SK-N-SH (cell line): ENCODE measurements around the gene ANKS1B. TPM values are rescaled to one million over a fixed set of nuclear protein-coding genes. Genes with fewer than 3 reads are reported as not detected.
A peak's percentile ranks its signal among the peaks of the same experiment; 100 is the strongest.

ENCODE experiments used
- CTCF ChIA-PET: fragments of 300-600, 350-600 bp; formaldehyde crosslinking; extraction: SDS; loops from one replicate; lab custom pipeline; 2021; lab: Yijun Ruan, JAX
- POLR2A ChIA-PET: fragments of 350-600 bp; sonication (Branson Sonifier 250); formaldehyde crosslinking; extraction: SDS; loops from one replicate; lab custom pipeline; 2020; ENCODE audit warnings: antibody characterized with exemption, inconsistent platforms; lab: Yijun Ruan, JAX
- DNase-seq: peaks from one replicate; pipeline ENCODE4 v3.0.0; 2012
- H2AFZ ChIP-seq: fragments of 200-600 bp; sonication (generic); 2 replicates; pipeline ENCODE4 v1.8.1; 2016; ENCODE audit warnings: antibody characterized with exemption, mild to moderate bottlenecking, low read depth
- H3F3A ChIP-seq: fragments of 200-600 bp; sonication (generic); replicated peaks from 2 replicates; pipeline ENCODE3; 2016; ENCODE audit warnings: antibody characterized with exemption, mild to moderate bottlenecking; ENCODE audit not compliant: insufficient read depth
- H3K27ac ChIP-seq, 2 experiments: fragments of 200-500 bp in 1 of 2; fragments of 200-600 bp in 1 of 2; sonication (Bioruptor generic) in 1 of 2; sonication (generic), shearing (Covaris generic) in 1 of 2; 2 replicates each; pipeline versions ENCODE4 v1.5.1 to v1.6.1; 2014 to 2016; ENCODE audit warnings: low read depth in 2 of 2, inconsistent platforms in 1 of 2, low read length in 1 of 2, mild to moderate bottlenecking in 1 of 2, mixed read lengths in 1 of 2
- H3K27me3 ChIP-seq: fragments of 200-600 bp; sonication (generic), shearing (Covaris generic); 2 replicates; pipeline ENCODE4 v1.6.1; 2016; ENCODE audit warnings: mixed run types; ENCODE audit not compliant: insufficient read depth
- H3K36me3 ChIP-seq, 2 experiments: fragments of 200-500 bp in 1 of 2; fragments of 200-600 bp in 1 of 2; sonication (Bioruptor generic) in 1 of 2; sonication (generic) in 1 of 2; replicated peaks in 1 of 2; 2 replicates each; pipeline versions ENCODE3 to v1.5.1; 2014 to 2016; ENCODE audit warnings: low read length in 1 of 2, mild to moderate bottlenecking in 1 of 2; ENCODE audit not compliant: insufficient read depth in 2 of 2, control insufficient read depth in 1 of 2
- H3K4me1 ChIP-seq, 2 experiments: fragments of 200-500 bp in 1 of 2; fragments of 200-600 bp in 1 of 2; sonication (Bioruptor generic) in 1 of 2; sonication (generic), shearing (Covaris generic) in 1 of 2; 2 replicates each; pipeline versions ENCODE4 v1.5.1 to v1.6.1; 2014 to 2016; ENCODE audit warnings: low read depth in 1 of 2, low read length in 1 of 2, mixed run types in 1 of 2; ENCODE audit not compliant: insufficient read depth in 2 of 2, control insufficient read depth in 1 of 2
- H3K4me2 ChIP-seq: fragments of 200-600 bp; sonication (generic), shearing (Covaris generic); 2 replicates; pipeline ENCODE4 v1.6.1; 2017; ENCODE audit warnings: mixed run types
- H3K4me3 ChIP-seq, 2 experiments: fragments of 200-500 bp in 1 of 2; fragments of 200-600 bp in 1 of 2; sonication (Bioruptor generic) in 1 of 2; sonication (generic), shearing (Covaris generic) in 1 of 2; 2 replicates each; pipeline versions ENCODE4 v1.5.1 to v1.8.1; 2014 to 2016; ENCODE audit warnings: low read depth in 2 of 2, inconsistent platforms in 1 of 2, low read length in 1 of 2, mild to moderate bottlenecking in 1 of 2, mixed read lengths in 1 of 2, moderate library complexity in 1 of 2
- H3K79me2 ChIP-seq: fragments of 200-600 bp; sonication (generic); 2 replicates; pipeline ENCODE4 v1.8.1; 2017; ENCODE audit warnings: mild to moderate bottlenecking; ENCODE audit not compliant: insufficient read depth
- H3K9ac ChIP-seq: fragments of 200-600 bp; sonication (generic); 2 replicates; pipeline ENCODE4 v1.6.1; 2017; ENCODE audit warnings: mixed run types
- H3K9me2 ChIP-seq: fragments of 200-600 bp; sonication (generic); 2 replicates; pipeline ENCODE4 v1.6.1; 2017; ENCODE audit warnings: mixed run types
- H3K9me3 ChIP-seq: fragments of 200-600 bp; sonication (generic); 2 replicates; pipeline ENCODE4 v1.6.1; 2017; ENCODE audit warnings: mixed run types, mild to moderate bottlenecking, moderate library complexity
- H4K20me1 ChIP-seq: fragments of 200-600 bp; sonication (generic); 2 replicates; pipeline ENCODE4 v1.6.1; 2017; ENCODE audit warnings: mild to moderate bottlenecking, mixed run types; ENCODE audit not compliant: insufficient read depth
- CTCF ChIP-seq: fragments of 200-600 bp; sonication (generic); IDR thresholded peaks from 2 replicates; pipeline ENCODE4 v1.6.1; 2017; ENCODE audit warnings: antibody characterized with exemption, mild to moderate bottlenecking, moderate library complexity
- EP300 ChIP-seq, 2 experiments: IDR thresholded peaks; 2 replicates each; pipeline versions ENCODE4 v1.4.0 to v1.6.1; 2012; ENCODE audit warnings: borderline replicate concordance in 1 of 2, low read depth in 1 of 2, low read length in 1 of 2
- FOSL2 ChIP-seq: IDR thresholded peaks from 2 replicates; pipeline ENCODE4 v1.4.0; 2012; ENCODE audit warnings: low read depth, mild to moderate bottlenecking, moderate library complexity, borderline replicate concordance
- GABPA ChIP-seq: IDR thresholded peaks from 2 replicates; pipeline ENCODE4 v1.4.0; 2012; ENCODE audit warnings: low read depth, mild to moderate bottlenecking
- JUND ChIP-seq: IDR thresholded peaks from 2 replicates; pipeline ENCODE4 v1.4.0; 2012
- MAX ChIP-seq: IDR thresholded peaks from 2 replicates; pipeline ENCODE4 v1.4.0; 2012; ENCODE audit warnings: low read depth
- MEF2A ChIP-seq: IDR thresholded peaks from 2 replicates; pipeline ENCODE4 v1.4.0; 2012; ENCODE audit warnings: low read depth, borderline replicate concordance
- MXI1 ChIP-seq: IDR thresholded peaks from 2 replicates; pipeline ENCODE4 v1.6.1; 2012; ENCODE audit warnings: mild to moderate bottlenecking, low read depth, low read length, improper control_type of control experiment
- POLR2AphosphoS5 ChIP-seq: IDR thresholded peaks from 2 replicates; pipeline ENCODE4 v1.6.1; 2012; ENCODE audit warnings: low read depth, low read length
- RAD21 ChIP-seq: IDR thresholded peaks from 2 replicates; pipeline ENCODE4 v1.6.1; 2012; ENCODE audit warnings: mild to moderate bottlenecking, low read length
- RCOR1 ChIP-seq: fragments of 150-350 bp; IDR thresholded peaks from 2 replicates; pipeline ENCODE4 v1.6.1; 2017; ENCODE audit warnings: antibody characterized with exemption, low read length
- RFX5 ChIP-seq: IDR thresholded peaks from 2 replicates; pipeline ENCODE4 v1.6.1; 2012; ENCODE audit warnings: mild to moderate bottlenecking, improper control_type of control experiment, low read length
- SIN3A ChIP-seq: IDR thresholded peaks from 2 replicates; pipeline ENCODE4 v1.6.1; 2012; ENCODE audit warnings: low read depth, mild to moderate bottlenecking, low read length, moderate library complexity, borderline replicate concordance
- TCF12 ChIP-seq: IDR thresholded peaks from 2 replicates; pipeline ENCODE4 v1.4.0; 2012
- USF1 ChIP-seq: IDR thresholded peaks from 2 replicates; pipeline ENCODE4 v1.4.0; 2012; ENCODE audit warnings: low read depth, borderline replicate concordance
- ZBTB33 ChIP-seq: IDR thresholded peaks from 2 replicates; pipeline ENCODE4 v1.4.0; 2012; ENCODE audit warnings: low read depth, borderline replicate concordance
- WGBS: methylation state at CpG from one replicate; pipeline ENCODE4 v1.1.6; 2017; ENCODE audit warnings: low lambda C conversion rate; 5-methylcytosine and 5-hydroxymethylcytosine counted together
- polyA plus RNA-seq, 3 experiments: library from polyadenylated mRNA; depleted of rRNA; stranded (reverse); fragments of >200 nt; gene quantifications; 2 replicates each; pipeline ENCODE4 v1.2.3, GENCODE V29; 2012
- TF ChIP-seq, protein P1 (sequence below): fragments of 150-350 bp; IDR thresholded peaks from 2 replicates; pipeline ENCODE4 v1.6.1; 2016; ENCODE audit warnings: mild to moderate bottlenecking, low read depth, low read length

ANKS1B gene
- polyA plus RNA-seq, 1 of the 3 experiments (the other 2 are of a cell fraction) = 1.8 TPM

- Histone ChIP-seq H4K20me1 (no peaks in the 10 kb centered on the region), H3K27ac (peak overlapping the region in 1 of 2 experiments; percentile 64; a peak in 2 of 4 replicates), H2AFZ (peak overlapping the region; percentile 95), H3K4me2 (peak overlapping the region; percentile 99), H3K9me3 (no peaks in the 10 kb centered on the region), H3F3A (no peaks in the 10 kb centered on the region), H3K9ac (peak overlapping the region; percentile 72), H3K27me3 (no peaks in the 10 kb centered on the region), H3K79me2 (no peaks in the 10 kb centered on the region), H3K4me1 (peaks cover 7 to 13% of the 10 kb centered on the region in 2 experiments; a peak in 2 of 4 replicates), H3K36me3 (no peaks in the 10 kb centered on the region), H3K9me2 (no peaks in the 10 kb centered on the region), H3K4me3 (peak overlapping the region; percentile 83 to 86)
- 5% methylated on average over 10 of the region's 10 CpGs for WGBS
- CTCF ChIA-PET = no interaction called here
- POLR2A ChIA-PET = no interaction called here
- no peak for TF ChIP-seq MXI1
- TF ChIP-seq, protein P1, sequence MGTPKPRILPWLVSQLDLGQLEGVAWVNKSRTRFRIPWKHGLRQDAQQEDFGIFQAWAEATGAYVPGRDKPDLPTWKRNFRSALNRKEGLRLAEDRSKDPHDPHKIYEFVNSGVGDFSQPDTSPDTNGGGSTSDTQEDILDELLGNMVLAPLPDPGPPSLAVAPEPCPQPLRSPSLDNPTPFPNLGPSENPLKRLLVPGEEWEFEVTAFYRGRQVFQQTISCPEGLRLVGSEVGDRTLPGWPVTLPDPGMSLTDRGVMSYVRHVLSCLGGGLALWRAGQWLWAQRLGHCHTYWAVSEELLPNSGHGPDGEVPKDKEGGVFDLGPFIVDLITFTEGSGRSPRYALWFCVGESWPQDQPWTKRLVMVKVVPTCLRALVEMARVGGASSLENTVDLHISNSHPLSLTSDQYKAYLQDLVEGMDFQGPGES = no peak
- no peak for TF ChIP-seq RAD21
- TF ChIP-seq RCOR1 = no peak
- no peak for TF ChIP-seq EP300 (IDR thresholded peaks at IDR 0.05; ENCODE audit: borderline replicate concordance in 1 of 2, low read depth in 1 of 2, low read length in 1 of 2)
- TF ChIP-seq ZBTB33 = no peak
- TF ChIP-seq FOSL2 = no peak
- no peak for TF ChIP-seq USF1
- no peak for TF ChIP-seq POLR2AphosphoS5
- no peak for TF ChIP-seq TCF12
- no peak for TF ChIP-seq RFX5
- TF ChIP-seq CTCF = no peak
- no peak for TF ChIP-seq MEF2A
- TF ChIP-seq MAX = no peak
- no peak for TF ChIP-seq GABPA
- TF ChIP-seq JUND = no peak
- no peak for TF ChIP-seq SIN3A
- no peak for DNase-seq
Observed at GRCh38 chr12:99985129-99985570, 414 bp upstream of the ANKS1B start.
